ENCODE measurements around the gene SH3BGRL.
"Not testable (repeated sequence)": the region's sequence is repeated elsewhere in the genome, so short reads cannot be mapped to it uniquely, and the experiment has no call there.

The SH3BGRL gene

GRCh38 chrX:81338924-81339323, 137.0 kb downstream of the SH3BGRL start:
- no peak; the same call in 1 of the 2 replicates for TF ChIP-seq Cebpa-rat (IDR thresholded peaks at IDR 0.05)
- Histone ChIP-seq H3K36me3 (no peaks in the 10 kb centered on the region), H3K27ac (no peak overlapping the region), H3K27me3 (peaks cover 38% of the 10 kb centered on the region), H3K9me3 (no peaks in the 10 kb centered on the region), H3K4me2 (no peak overlapping the region), H3K4me1 (no peaks in the 10 kb centered on the region), H3K4me3 (no peak overlapping the region), H4K20me1 (peaks cover 4% of the 10 kb centered on the region; the same call in 1 of the 2 replicates), H3K9ac (no peak overlapping the region)

DNA sequence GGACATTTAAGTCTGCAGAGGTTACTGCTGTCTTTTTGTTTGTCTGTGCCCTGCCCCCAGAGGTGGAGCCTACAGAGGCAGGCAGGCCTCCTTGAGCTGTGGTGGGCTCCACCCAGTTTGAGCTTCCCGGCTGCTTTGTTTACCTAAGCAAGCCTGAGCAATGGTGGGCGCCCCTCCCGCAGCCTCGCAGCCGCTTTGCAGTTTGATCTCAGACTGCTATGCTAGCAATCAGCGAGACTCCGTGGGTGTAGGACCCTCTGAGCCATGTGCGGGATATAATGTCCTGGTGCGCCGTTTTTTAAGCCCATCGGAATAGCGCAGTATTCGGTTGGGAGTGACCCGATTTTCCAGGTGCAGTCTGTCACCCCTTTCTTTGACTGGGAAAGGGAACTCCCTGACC, 143.4 kb downstream of the SH3BGRL start:
- H3K4me3 ChIP-seq, H3K9ac ChIP-seq, H3K9me3 ChIP-seq, H4K20me1 ChIP-seq, H3K36me3 ChIP-seq, H3K4me2 ChIP-seq, H3K27ac ChIP-seq: not testable (repeated sequence)
- H3K27me3 ChIP-seq: peaks cover 23% of the 10 kb centered on the region
- H3K4me1 ChIP-seq: peaks cover 21% of the 10 kb centered on the region

Measured in BLaER1 (cell line).